ENCODE results near the gene PTRHD1.
A peak's percentile ranks its signal among the peaks of the same experiment; 100 is the strongest.

Gene PTRHD1

DNA sequence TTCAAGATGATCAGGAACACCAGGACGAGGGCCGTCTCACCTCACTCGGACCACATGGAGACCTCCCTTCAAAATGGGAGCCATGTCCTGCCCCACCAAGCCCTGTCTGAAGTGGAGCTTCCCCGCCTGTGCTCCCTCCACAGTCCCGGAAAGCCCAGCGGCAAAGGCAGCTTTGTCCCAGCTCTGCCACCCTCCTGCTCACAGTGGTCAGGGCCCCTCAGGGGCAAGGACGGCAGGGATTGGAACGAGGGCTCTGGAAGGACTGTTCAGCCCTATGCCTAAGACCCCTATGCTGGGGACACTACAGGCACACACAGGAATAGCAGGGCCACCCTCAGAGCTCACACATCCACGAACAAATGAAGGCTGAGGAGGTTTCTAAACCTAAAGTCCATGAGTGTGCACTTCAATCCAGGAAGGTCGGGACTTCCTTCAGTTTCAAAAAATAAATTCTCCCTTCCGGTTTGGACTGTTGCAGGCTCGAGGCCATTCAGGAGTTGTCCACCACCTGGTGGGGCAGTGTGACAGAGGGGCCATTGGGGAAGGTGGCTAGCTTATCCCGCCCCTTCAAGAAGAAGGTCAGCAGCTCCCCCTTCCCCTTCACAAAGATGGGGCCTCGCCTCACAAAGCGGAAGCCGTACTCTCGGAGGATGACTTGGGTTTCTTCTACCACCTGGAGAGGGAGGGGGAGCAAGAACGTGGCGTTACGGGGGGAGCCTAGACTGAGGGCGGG lies 26.4 kb upstream of the PTRHD1 start:
- no peak for DNase-seq
- H3K9me3 ChIP-seq (ENCODE audit: control extremely low read depth in 1 of 5, control insufficient read depth in 4 of 5, insufficient read depth in 2 of 5, low read depth in 1 of 5, low read length in 4 of 5): no peaks in the 10 kb centered on the region
- POLR2A ChIA-PET: interaction anchor here (0.6 kb wide), 1 partner anchor 328 kb away, joined by 3 read pairs; no protein-coding TSS in a partner anchor
- H3K4me1 ChIP-seq (ENCODE audit: control extremely low read depth in 1 of 4, control insufficient read depth in 4 of 4, insufficient read depth in 4 of 4, low read length in 3 of 4): peaks cover 0 to 4% (median 3%) of the 10 kb centered on the region in 4 experiments
- H3K4me3 ChIP-seq (ENCODE audit: control insufficient read depth in 1 of 7, extremely low read depth in 1 of 7, insufficient read depth in 4 of 7, low read depth in 2 of 7, low read length in 6 of 7): no peak overlapping the region
- CTCF ChIA-PET: interaction anchor here (1.0 to 2.6 kb wide), 5 partner anchors 8 to 397 kb away, joined by 3 to 17 read pairs (median 5); no protein-coding TSS in a partner anchor
- WGBS (ENCODE audit: insufficient coverage): 98% methylated on average over 13 of the region's 21 CpGs
- H3K36me3 ChIP-seq (ENCODE audit: control insufficient read depth in 4 of 4, insufficient read depth in 4 of 4, low read length in 3 of 4): peaks cover 17 to 91% (median 62%) of the 10 kb centered on the region in 4 experiments
- no peaks in the 10 kb centered on the region for H3K27me3 ChIP-seq (replicated peaks in 2 of 5; ENCODE audit: control insufficient read depth in 4 of 5, insufficient read depth in 5 of 5, low read length in 4 of 5)
- H3K27ac ChIP-seq (ENCODE audit: insufficient read depth in 1 of 2, low read depth in 1 of 2, low read length in 2 of 2, poor library complexity in 1 of 2, severe bottlenecking in 2 of 2): no peak overlapping the region

DNA sequence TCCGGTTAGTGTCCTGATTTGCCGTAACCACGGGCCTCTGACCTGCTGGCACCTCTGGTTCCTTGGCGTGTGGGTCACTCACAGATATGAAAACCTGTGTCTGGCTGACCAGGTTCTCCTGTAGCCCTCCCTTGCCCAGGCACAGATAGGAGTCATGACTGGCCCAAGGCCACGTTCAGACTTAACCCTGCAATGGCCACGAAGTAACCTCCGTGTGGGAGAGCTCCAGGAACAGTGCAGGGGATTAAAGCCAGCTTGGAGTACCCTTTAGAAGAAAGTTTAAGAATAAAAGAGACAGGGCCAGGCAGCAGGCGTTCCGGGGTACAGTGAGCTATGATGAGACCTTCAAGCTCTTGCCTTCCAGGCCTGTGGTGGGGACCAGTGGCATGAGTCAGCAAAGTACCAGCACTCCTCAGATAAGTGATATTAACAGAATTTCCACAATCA lies 25.6 kb upstream of the PTRHD1 start:
- peaks cover 22 to 92% (median 60%) of the 10 kb centered on the region in 4 experiments for H3K36me3 ChIP-seq (ENCODE audit: control insufficient read depth in 4 of 4, insufficient read depth in 4 of 4, low read length in 3 of 4)
- peak; percentile 29 to 75 (median 71) for DNase-seq
- WGBS (ENCODE audit: insufficient coverage): 74% methylated on average over 7 of the region's 9 CpGs
- H3K4me1 ChIP-seq (ENCODE audit: control extremely low read depth in 1 of 4, control insufficient read depth in 4 of 4, insufficient read depth in 4 of 4, low read length in 3 of 4): peaks cover 0 to 4% (median 3%) of the 10 kb centered on the region in 4 experiments
- no peaks in the 10 kb centered on the region for H3K9me3 ChIP-seq (ENCODE audit: control extremely low read depth in 1 of 5, control insufficient read depth in 4 of 5, insufficient read depth in 2 of 5, low read depth in 1 of 5, low read length in 4 of 5)
- H3K27ac ChIP-seq (ENCODE audit: insufficient read depth in 1 of 2, low read depth in 1 of 2, low read length in 2 of 2, poor library complexity in 1 of 2, severe bottlenecking in 2 of 2): peak overlapping the region in 1 of 2 experiments; percentile 23
- no peak overlapping the region for H3K4me3 ChIP-seq (ENCODE audit: control insufficient read depth in 1 of 7, extremely low read depth in 1 of 7, insufficient read depth in 4 of 7, low read depth in 2 of 7, low read length in 6 of 7)
- POLR2A ChIA-PET: interaction anchor here (0.6 kb wide), 1 partner anchor 327 kb away, joined by 3 read pairs; no protein-coding TSS in a partner anchor
- CTCF ChIA-PET: interaction anchor here (1.0 to 2.6 kb wide), 5 partner anchors 9 to 396 kb away, joined by 3 to 17 read pairs (median 5); no protein-coding TSS in a partner anchor
- no peaks in the 10 kb centered on the region for H3K27me3 ChIP-seq (replicated peaks in 2 of 5; ENCODE audit: control insufficient read depth in 4 of 5, insufficient read depth in 5 of 5, low read length in 4 of 5)

DNA sequence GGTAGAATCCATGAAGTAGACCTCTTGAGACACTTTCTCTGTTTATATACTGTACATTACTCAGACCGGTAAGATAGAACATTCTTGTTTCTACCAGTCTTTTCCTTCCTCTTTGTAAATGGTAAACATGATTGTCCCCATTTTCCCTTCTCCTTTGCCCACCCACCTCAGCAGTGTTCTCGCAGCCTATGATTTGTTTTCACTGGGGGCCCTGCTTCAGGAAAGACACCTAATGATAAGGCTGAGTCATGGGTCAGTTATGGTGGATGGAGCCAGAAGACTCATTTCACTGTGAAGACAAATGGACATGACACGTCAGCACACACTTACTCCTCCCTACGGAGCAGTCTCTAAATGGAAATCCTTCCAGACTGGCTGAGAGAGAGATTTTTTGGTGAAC lies 23.7 kb upstream of the PTRHD1 start:
- DNase-seq: no peak
- no peaks in the 10 kb centered on the region for H3K27me3 ChIP-seq (replicated peaks in 2 of 5; ENCODE audit: control insufficient read depth in 4 of 5, insufficient read depth in 5 of 5, low read length in 4 of 5)
- peaks cover 0 to 4% (median 3%) of the 10 kb centered on the region in 4 experiments for H3K4me1 ChIP-seq (ENCODE audit: control extremely low read depth in 1 of 4, control insufficient read depth in 4 of 4, insufficient read depth in 4 of 4, low read length in 3 of 4)
- H3K27ac ChIP-seq (ENCODE audit: insufficient read depth in 1 of 2, low read depth in 1 of 2, low read length in 2 of 2, poor library complexity in 1 of 2, severe bottlenecking in 2 of 2): peak overlapping the region in 1 of 2 experiments; percentile 58
- POLR2A ChIA-PET: no interaction called here
- CTCF ChIA-PET: interaction anchor here (2.0 kb wide), 1 partner anchor 11 kb away, joined by 11 read pairs; no protein-coding TSS in a partner anchor
- 60% methylated on average over 1 of the region's 4 CpGs for WGBS (ENCODE audit: insufficient coverage)
- no peak overlapping the region for H3K4me3 ChIP-seq (ENCODE audit: control insufficient read depth in 1 of 7, extremely low read depth in 1 of 7, insufficient read depth in 4 of 7, low read depth in 2 of 7, low read length in 6 of 7)
- H3K9me3 ChIP-seq (ENCODE audit: control extremely low read depth in 1 of 5, control insufficient read depth in 4 of 5, insufficient read depth in 2 of 5, low read depth in 1 of 5, low read length in 4 of 5): no peaks in the 10 kb centered on the region
- H3K36me3 ChIP-seq (ENCODE audit: control insufficient read depth in 4 of 4, insufficient read depth in 4 of 4, low read length in 3 of 4): peaks cover 22 to 83% (median 48%) of the 10 kb centered on the region in 4 experiments

- DNase-seq: no peak
- Histone ChIP-seq H3K36me3 (ENCODE audit: control insufficient read depth in 4 of 4, insufficient read depth in 4 of 4, low read length in 3 of 4) (peaks cover 20 to 78% (median 45%) of the 10 kb centered on the region in 4 experiments), H3K27ac (ENCODE audit: insufficient read depth in 1 of 2, low read depth in 1 of 2, low read length in 2 of 2, poor library complexity in 1 of 2, severe bottlenecking in 2 of 2) (peak overlapping the region in 1 of 2 experiments; percentile 58), H3K4me1 (ENCODE audit: control extremely low read depth in 1 of 4, control insufficient read depth in 4 of 4, insufficient read depth in 4 of 4, low read length in 3 of 4) (peaks cover 0 to 4% (median 3%) of the 10 kb centered on the region in 4 experiments), H3K27me3 (replicated peaks in 2 of 5; ENCODE audit: control insufficient read depth in 4 of 5, insufficient read depth in 5 of 5, low read length in 4 of 5) (no peaks in the 10 kb centered on the region), H3K9me3 (ENCODE audit: control extremely low read depth in 1 of 5, control insufficient read depth in 4 of 5, insufficient read depth in 2 of 5, low read depth in 1 of 5, low read length in 4 of 5) (no peaks in the 10 kb centered on the region), H3K4me3 (ENCODE audit: control insufficient read depth in 1 of 7, extremely low read depth in 1 of 7, insufficient read depth in 4 of 7, low read depth in 2 of 7, low read length in 6 of 7) (no peak overlapping the region)
- POLR2A ChIA-PET: no interaction called here
- CTCF ChIA-PET: interaction anchor here (2.0 kb wide), 1 partner anchor 11 kb away, joined by 11 read pairs; no protein-coding TSS in a partner anchor
- WGBS (ENCODE audit: insufficient coverage): 100% methylated on average over 6 of the region's 6 CpGs
These were observed 23.2 kb upstream of the PTRHD1 start for GRCh38 chr2:24816404-24816803.

DNA sequence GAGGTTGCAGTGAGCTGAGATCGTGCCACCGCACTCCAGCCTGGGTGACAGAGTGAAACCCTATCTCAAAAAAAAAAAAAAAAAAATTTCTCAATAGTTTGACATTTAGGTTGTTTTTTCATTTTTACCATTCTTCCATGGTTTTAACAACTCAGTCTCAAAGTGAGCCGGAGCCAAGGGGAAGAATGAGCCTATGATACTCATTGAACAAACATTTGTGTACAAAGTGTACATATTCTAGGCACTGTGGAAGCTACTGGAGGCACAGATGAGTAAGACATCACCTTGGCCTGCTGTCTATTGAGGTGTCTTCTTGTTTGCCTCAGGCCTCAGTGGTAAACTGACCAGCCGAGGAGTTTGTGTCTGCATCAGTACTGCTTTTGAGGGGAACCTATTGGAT lies 22.0 kb upstream of the PTRHD1 start:
- Histone ChIP-seq H3K4me3 (ENCODE audit: control insufficient read depth in 1 of 7, extremely low read depth in 1 of 7, insufficient read depth in 4 of 7, low read depth in 2 of 7, low read length in 6 of 7) (no peak overlapping the region), H3K9me3 (ENCODE audit: control extremely low read depth in 1 of 5, control insufficient read depth in 4 of 5, insufficient read depth in 2 of 5, low read depth in 1 of 5, low read length in 4 of 5) (no peaks in the 10 kb centered on the region), H3K4me1 (ENCODE audit: control extremely low read depth in 1 of 4, control insufficient read depth in 4 of 4, insufficient read depth in 4 of 4, low read length in 3 of 4) (peaks cover 0 to 4% (median 3%) of the 10 kb centered on the region in 4 experiments), H3K27ac (ENCODE audit: insufficient read depth in 1 of 2, low read depth in 1 of 2, low read length in 2 of 2, poor library complexity in 1 of 2, severe bottlenecking in 2 of 2) (no peak overlapping the region), H3K36me3 (ENCODE audit: control insufficient read depth in 4 of 4, insufficient read depth in 4 of 4, low read length in 3 of 4) (peaks cover 14 to 66% (median 35%) of the 10 kb centered on the region in 4 experiments), H3K27me3 (replicated peaks in 2 of 5; ENCODE audit: control insufficient read depth in 4 of 5, insufficient read depth in 5 of 5, low read length in 4 of 5) (no peaks in the 10 kb centered on the region)
- CTCF ChIA-PET: interaction anchor here (1.1 to 2.0 kb wide), 2 partner anchors 13 to 404 kb away, joined by 3 to 11 read pairs; no protein-coding TSS in a partner anchor
- POLR2A ChIA-PET: interaction anchor here (0.6 kb wide), 1 partner anchor 23 kb away, joined by 4 read pairs; no protein-coding TSS in a partner anchor
- WGBS (ENCODE audit: insufficient coverage): 100% methylated on average over 3 of the region's 4 CpGs
- no peak for DNase-seq

- WGBS (ENCODE audit: insufficient coverage): 93% methylated on average over 2 of the region's 4 CpGs
- Histone ChIP-seq H3K36me3 (ENCODE audit: control insufficient read depth in 4 of 4, insufficient read depth in 4 of 4, low read length in 3 of 4) (peaks cover 14 to 59% (median 32%) of the 10 kb centered on the region in 4 experiments), H3K4me1 (ENCODE audit: control extremely low read depth in 1 of 4, control insufficient read depth in 4 of 4, insufficient read depth in 4 of 4, low read length in 3 of 4) (peaks cover 0 to 4% (median 3%) of the 10 kb centered on the region in 4 experiments), H3K9me3 (ENCODE audit: control extremely low read depth in 1 of 5, control insufficient read depth in 4 of 5, insufficient read depth in 2 of 5, low read depth in 1 of 5, low read length in 4 of 5) (no peaks in the 10 kb centered on the region), H3K4me3 (ENCODE audit: control insufficient read depth in 1 of 7, extremely low read depth in 1 of 7, insufficient read depth in 4 of 7, low read depth in 2 of 7, low read length in 6 of 7) (no peak overlapping the region), H3K27me3 (replicated peaks in 2 of 5; ENCODE audit: control insufficient read depth in 4 of 5, insufficient read depth in 5 of 5, low read length in 4 of 5) (no peaks in the 10 kb centered on the region), H3K27ac (ENCODE audit: insufficient read depth in 1 of 2, low read depth in 1 of 2, low read length in 2 of 2, poor library complexity in 1 of 2, severe bottlenecking in 2 of 2) (no peak overlapping the region)
- CTCF ChIA-PET: interaction anchor here (1.2 kb wide), 1 partner anchor 12 kb away, joined by 3 read pairs; no protein-coding TSS in a partner anchor
- no peak for DNase-seq
- POLR2A ChIA-PET: no interaction called here
These were observed 21.3 kb upstream of the PTRHD1 start for GRCh38 chr2:24814516-24814915.

Measured in common myeloid progenitor, CD34-positive (primary cell).